Measurements from ENCODE around the gene SPATA31A1.
"Not testable (repeated sequence)": the region's sequence is repeated elsewhere in the genome, so short reads cannot be mapped to it uniquely, and the experiment has no call there.

SPATA31A1 gene
- total RNA-seq: 0 reads per million in 2 donors

DNA sequence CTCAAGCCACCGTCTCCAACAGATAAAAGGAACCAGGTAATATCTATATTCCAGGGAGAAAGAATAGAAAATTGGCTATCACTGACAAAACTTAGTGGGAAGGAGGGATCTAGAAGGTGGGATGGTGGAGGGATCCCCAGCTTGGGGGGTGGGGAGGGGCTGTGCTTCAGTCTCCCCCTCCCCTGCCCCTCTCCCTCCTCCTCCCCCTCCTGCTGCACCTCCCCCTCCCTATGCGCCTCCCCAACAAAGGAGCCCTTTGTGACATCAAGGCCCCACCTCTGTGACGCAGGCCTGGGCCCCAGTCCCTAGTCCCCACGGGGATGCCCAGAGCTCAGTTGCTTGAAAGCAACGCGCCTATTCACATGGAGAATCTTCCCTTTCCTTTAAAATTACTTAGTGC lies at the start of gene SPATA31A1:
Gene SPATA31A1, plus strand, starts transcription at position 301 of the 400 bp plus-strand sequence. Its CDS starts 62 bp downstream, at position 363.
- DNase-seq: not testable (repeated sequence)

DNA sequence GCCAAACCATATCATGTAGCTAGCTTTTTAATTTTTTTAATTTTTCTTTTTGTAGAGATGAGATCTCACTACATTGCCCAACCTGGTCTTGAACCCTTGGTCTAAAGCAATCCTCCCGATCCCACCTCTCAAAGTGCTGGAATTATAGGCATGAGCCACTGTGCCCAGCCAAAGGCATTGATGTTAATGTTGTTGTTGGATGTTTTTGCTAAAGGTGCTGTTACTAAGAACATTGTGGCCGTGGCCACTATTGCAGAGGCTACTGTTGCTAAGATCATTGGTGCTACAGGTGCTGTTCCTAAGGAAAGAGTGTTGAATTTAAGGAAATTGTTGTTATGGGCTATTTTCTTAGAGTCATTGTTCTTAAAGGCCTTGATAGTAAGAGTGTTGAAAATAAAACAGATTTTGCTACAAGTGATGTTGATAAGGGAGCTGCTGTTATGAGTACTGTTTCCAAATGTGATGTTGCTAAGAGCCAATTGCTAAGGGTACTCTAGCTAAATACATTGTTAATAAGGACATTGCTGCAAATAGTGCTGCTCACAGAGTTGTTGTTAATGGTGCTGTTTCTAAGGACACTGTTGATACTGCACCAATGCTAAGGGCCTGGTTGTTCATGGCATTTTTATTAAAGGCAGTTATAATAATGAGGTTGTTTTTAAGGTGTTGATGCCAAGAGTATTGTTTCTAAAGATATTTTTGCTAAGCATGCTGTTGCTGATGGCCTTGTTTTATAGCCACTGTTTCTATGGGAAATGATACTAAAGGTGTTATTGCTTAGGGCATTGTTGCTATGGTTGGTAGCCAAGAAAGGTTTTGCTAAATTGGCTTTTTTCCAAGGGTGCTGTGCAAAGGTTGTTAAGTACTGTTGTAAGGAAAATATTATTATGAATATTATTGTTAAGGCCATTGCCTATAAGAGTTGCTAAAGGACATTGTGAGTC lies 52.1 kb downstream of the SPATA31A1 start:
- DNase-seq: not testable (repeated sequence)

DNA sequence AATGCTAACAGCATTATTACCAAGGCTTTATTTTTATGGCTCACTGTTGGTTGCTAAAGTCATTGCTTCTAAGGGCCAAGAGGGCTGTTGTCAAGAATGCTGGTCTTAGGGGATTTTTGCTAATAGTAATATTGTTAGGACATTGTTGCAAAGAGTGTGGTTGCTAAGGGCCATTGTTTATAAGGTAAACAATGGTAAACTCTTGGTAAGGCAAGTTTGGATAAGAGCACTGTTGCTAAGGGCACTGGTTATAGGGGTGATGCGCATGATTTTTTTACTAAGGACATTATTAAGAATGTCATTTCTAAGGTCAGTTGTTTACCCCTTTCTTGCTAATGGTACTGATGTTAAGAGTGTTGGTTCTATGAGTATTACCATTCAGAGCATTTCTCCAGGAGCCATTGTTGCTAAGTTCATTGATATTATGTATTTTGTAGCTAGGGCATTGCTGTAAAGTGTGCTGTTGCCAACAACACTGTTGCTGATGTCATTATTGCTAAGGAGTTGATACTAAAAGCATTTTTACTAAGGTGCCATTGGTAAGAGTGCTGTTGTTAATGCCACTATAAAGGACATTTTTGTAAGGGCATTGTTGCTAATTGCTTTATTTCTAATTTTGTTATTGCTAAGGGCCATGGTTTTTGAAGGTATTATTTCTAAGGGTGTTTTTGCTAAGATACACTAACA lies 55.9 kb downstream of the SPATA31A1 start:
- not testable (repeated sequence) for DNase-seq
